Naive thymus-derived CD4-positive, alpha-beta T cell (primary cell): ENCODE measurements around the gene BLACAT1. TPM values are rescaled to one million over a fixed set of nuclear protein-coding genes. Genes with fewer than 3 reads are reported as not detected.
A peak's percentile ranks its signal among the peaks of the same experiment; 100 is the strongest.

Source experiments
- ATAC-seq: fragments of 150-1000 bp; cut with Tn5 transposase; 2 replicates; pipeline ENCODE4 v1.10.0; 2021; ENCODE audit warnings: mild to moderate bottlenecking, moderate library complexity
- CTCF ChIA-PET: fragments of 350-600 bp; sonication (Branson Sonifier 250); formaldehyde crosslinking; loops from one replicate; lab custom pipeline; 2021; ENCODE audit warnings: antibody characterized with exemption; lab: Charles Lee
- POLR2A ChIA-PET: fragments of 350-600 bp; sonication (Branson Sonifier 250); formaldehyde crosslinking; loops from one replicate; lab custom pipeline; 2021; ENCODE audit warnings: antibody characterized with exemption, inconsistent platforms; lab: Charles Lee
- DNase-seq, 9 donors: peaks; one replicate each; pipeline versions ENCODE4 v3.0.0 to v3.0.0-alpha.2; 2020 to 2022; ENCODE audit warnings: mixed read lengths in 1 of 9
- H3K27ac ChIP-seq: one replicate; pipeline ENCODE4 v1.7.0; 2013; ENCODE audit warnings: mild to moderate bottlenecking, low read depth, low read length, moderate library complexity
- H3K27me3 ChIP-seq, 2 donors: one replicate each; pipeline ENCODE4 v1.7.0; 2013; ENCODE audit warnings: low read length in 2 of 2, mild to moderate bottlenecking in 2 of 2, moderate library complexity in 2 of 2; ENCODE audit not compliant: control insufficient read depth in 2 of 2, insufficient read depth in 2 of 2
- H3K36me3 ChIP-seq, 3 experiments: 1 replicate in 2 of 3; 2 replicates in 1 of 3; pipeline ENCODE4 v1.7.0; 2013; ENCODE audit warnings: low read length in 3 of 3, mild to moderate bottlenecking in 3 of 3, moderate library complexity in 1 of 3; ENCODE audit not compliant: insufficient read depth in 3 of 3, control insufficient read depth in 2 of 3
- H3K4me1 ChIP-seq, 2 donors: one replicate each; pipeline ENCODE4 v1.7.0; 2013; ENCODE audit warnings: low read length in 2 of 2, mild to moderate bottlenecking in 2 of 2, moderate library complexity in 1 of 2; ENCODE audit not compliant: control insufficient read depth in 2 of 2, insufficient read depth in 2 of 2
- H3K4me3 ChIP-seq: 2 replicates; pipeline ENCODE4 v1.7.0; 2013; ENCODE audit warnings: mild to moderate bottlenecking, low read length
- H3K9me3 ChIP-seq, 3 experiments: 1 replicate in 2 of 3; 2 replicates in 1 of 3; pipeline ENCODE4 v1.7.0; 2013; ENCODE audit warnings: low read length in 3 of 3; ENCODE audit not compliant: control insufficient read depth in 2 of 3
- H3K27ac Mint-ChIP-seq, 9 donors: one replicate each; pipeline ENCODE4 v1.8.0; 2020 to 2022; ENCODE audit warnings: mixed read lengths in 9 of 9, mild to moderate bottlenecking in 8 of 9, moderate library complexity in 5 of 9, inconsistent platforms in 2 of 9
- H3K27me3 Mint-ChIP-seq, 5 donors: one replicate each; pipeline ENCODE4 v1.8.0; 2021 to 2022; ENCODE audit warnings: mixed read lengths in 5 of 5, mild to moderate bottlenecking in 1 of 5
- H3K36me3 Mint-ChIP-seq, 5 donors: one replicate each; pipeline ENCODE4 v1.8.0; 2020 to 2022; ENCODE audit warnings: mixed read lengths in 5 of 5, mild to moderate bottlenecking in 3 of 5, inconsistent platforms in 1 of 5
- H3K4me1 Mint-ChIP-seq, 7 donors: one replicate each; pipeline ENCODE4 v1.8.0; 2020 to 2022; ENCODE audit warnings: mixed read lengths in 7 of 7, mild to moderate bottlenecking in 3 of 7, inconsistent platforms in 1 of 7
- H3K4me3 Mint-ChIP-seq, 10 donors: one replicate each; pipeline ENCODE4 v1.8.0; 2020 to 2022; ENCODE audit warnings: mild to moderate bottlenecking in 10 of 10, mixed read lengths in 10 of 10, moderate library complexity in 6 of 10, inconsistent platforms in 2 of 10
- H3K9me3 Mint-ChIP-seq, 11 donors: one replicate each; pipeline ENCODE4 v1.8.0; 2020 to 2022; ENCODE audit warnings: mixed read lengths in 11 of 11, mild to moderate bottlenecking in 4 of 11, inconsistent platforms in 1 of 11, moderate library complexity in 1 of 11
- intact Hi-C, 2 donors: fragments of 100-400 bp; cut with micrococcal nuclease; formaldehyde crosslinking; loops; one replicate each; pipeline ENCODE4 v1.15.1; 2023
- polyA plus RNA-seq, 2 donors: library from polyadenylated mRNA; unstranded; fragments of 300-500 nt; fragmentation: Illumina TruSeq; gene quantifications; one replicate each; pipeline ENCODE4 v1.2.3, GENCODE V29; 2021
- total RNA-seq, 6 experiments: library from RNA in 5 of 6; stranded (reverse) in 5 of 6; gene quantifications; 1 replicate in 5 of 6; 2 replicates in 1 of 6; pipeline ENCODE4 v1.2.3 and lab custom pipeline; 2021 to 2026

Gene BLACAT1
- total and polyA plus RNA-seq, 7 experiments from 2014 or later: 0.12 to 0.44 (median 0.22) TPM; not detected in 2

- no peak overlapping the region for H3K27ac ChIP-seq
- intact Hi-C loops: no loop called here
- H3K9me3 Mint-ChIP-seq: peaks cover 0 to 3% (median 0%) of the 10 kb centered on the region in 11 donors
- no peaks in the 10 kb centered on the region for H3K27me3 ChIP-seq
- CTCF ChIA-PET: no interaction called here
- H3K4me3 ChIP-seq: no peak overlapping the region
- no peak overlapping the region for H3K4me3 Mint-ChIP-seq
- peaks cover 20 to 43% (median 33%) of the 10 kb centered on the region in 5 donors for H3K27me3 Mint-ChIP-seq
- H3K4me1 Mint-ChIP-seq: no peaks in the 10 kb centered on the region
- H3K36me3 ChIP-seq: no peaks in the 10 kb centered on the region
- DNase-seq (no peak), ATAC-seq (no peak)
- POLR2A ChIA-PET: no interaction called here
- H3K9me3 ChIP-seq: no peaks in the 10 kb centered on the region
- no peaks in the 10 kb centered on the region for H3K36me3 Mint-ChIP-seq
- H3K4me1 ChIP-seq: no peaks in the 10 kb centered on the region
- H3K27ac Mint-ChIP-seq: no peak overlapping the region
Measured at GRCh38 chr1:205465392-205465791, 9.5 kb upstream of the BLACAT1 start.

GRCh38 chr1:205458777-205459566, 3.1 kb upstream of the BLACAT1 start:
- H3K27ac Mint-ChIP-seq: no peak overlapping the region
- peak; percentile 53 for ATAC-seq
- POLR2A ChIA-PET: no interaction called here

GRCh38 chr1:205456868-205457745, 1.3 kb upstream of the BLACAT1 start:
- intact Hi-C loops: no loop called here
- Histone ChIP-seq H3K4me3 (peak overlapping the region; percentile 47), H3K27ac (no peak overlapping the region), H3K27me3 (peaks cover 17 to 29% of the 10 kb centered on the region in 2 donors), H3K9me3 (no peaks in the 10 kb centered on the region), H3K36me3 (no peaks in the 10 kb centered on the region), H3K4me1 (peaks cover 9 to 17% of the 10 kb centered on the region in 2 donors)
- no peak overlapping the region for H3K27ac Mint-ChIP-seq
- POLR2A ChIA-PET: interaction anchor here (0.6 kb wide), 1 partner anchor 35 kb away, joined by 3 read pairs; no protein-coding TSS in a partner anchor
- peak overlapping the region; percentile 26 to 88 (median 78) for H3K4me3 Mint-ChIP-seq
- H3K9me3 Mint-ChIP-seq: peaks cover 0 to 2% (median 0%) of the 10 kb centered on the region in 11 donors
- peaks cover 0 to 3% (median 0%) of the 10 kb centered on the region in 5 donors for H3K36me3 Mint-ChIP-seq
- ATAC-seq (no peak), DNase-seq (no peak)
- peaks cover 6 to 20% (median 16%) of the 10 kb centered on the region in 7 donors for H3K4me1 Mint-ChIP-seq
- H3K27me3 Mint-ChIP-seq: peaks cover 68 to 79% (median 75%) of the 10 kb centered on the region in 5 donors
- CTCF ChIA-PET: interaction anchor here (0.5 kb wide), 1 partner anchor 710 kb away, joined by 3 read pairs; no protein-coding TSS in a partner anchor

More at GRCh38 chr1:205458777-205459566, 3.1 kb upstream of the BLACAT1 start:
- Mint-ChIP-seq H3K4me3 (peak overlapping the region in 1 of 10 donors; percentile 34), H3K36me3 (peaks cover 0 to 3% (median 0%) of the 10 kb centered on the region in 5 donors), H3K4me1 (peaks cover 6 to 20% (median 16%) of the 10 kb centered on the region in 7 donors), H3K9me3 (peaks cover 0 to 2% (median 0%) of the 10 kb centered on the region in 11 donors), H3K27me3 (peaks cover 52 to 61% (median 59%) of the 10 kb centered on the region in 5 donors)
- Histone ChIP-seq H3K9me3 (no peaks in the 10 kb centered on the region), H3K36me3 (no peaks in the 10 kb centered on the region), H3K27ac (no peak overlapping the region), H3K4me3 (no peak overlapping the region), H3K4me1 (peaks cover 9 to 17% of the 10 kb centered on the region in 2 donors), H3K27me3 (peaks cover 17 to 22% of the 10 kb centered on the region in 2 donors)
- peak in 4 of 9 donors; percentile 22 to 38 (median 29) for DNase-seq
- CTCF ChIA-PET: no interaction called here
- intact Hi-C loops: no loop called here

- POLR2A ChIA-PET: no interaction called here
- no peak overlapping the region for H3K27ac Mint-ChIP-seq
- CTCF ChIA-PET: interaction anchor here (0.6 kb wide), 1 partner anchor 71 kb away, joined by 7 read pairs; no protein-coding TSS in a partner anchor
- Histone ChIP-seq H3K36me3 (no peaks in the 10 kb centered on the region), H3K27ac (no peak overlapping the region), H3K9me3 (no peaks in the 10 kb centered on the region), H3K4me1 (peaks cover 9 to 17% of the 10 kb centered on the region in 2 donors), H3K27me3 (peaks cover 17 to 29% of the 10 kb centered on the region in 2 donors), H3K4me3 (peak overlapping the region; percentile 47)
- DNase-seq (no peak), ATAC-seq (no peak)
- H3K27me3 Mint-ChIP-seq: peaks cover 71 to 82% (median 76%) of the 10 kb centered on the region in 5 donors
- intact Hi-C loops: no loop called here
- peak overlapping the region; percentile 65 to 88 (median 76) for H3K4me3 Mint-ChIP-seq
- peaks cover 0 to 3% (median 0%) of the 10 kb centered on the region in 5 donors for H3K36me3 Mint-ChIP-seq
- H3K9me3 Mint-ChIP-seq: peaks cover 0 to 2% (median 0%) of the 10 kb centered on the region in 11 donors
- peaks cover 6 to 20% (median 16%) of the 10 kb centered on the region in 7 donors for H3K4me1 Mint-ChIP-seq
Measured at GRCh38 chr1:205456383-205456867, 580 bp upstream of the BLACAT1 start.

GRCh38 chr1:205454903-205455335, 926 bp downstream of the BLACAT1 start:
- no peaks in the 10 kb centered on the region for H3K9me3 ChIP-seq
- no peak overlapping the region for H3K27ac ChIP-seq
- H3K4me1 ChIP-seq: peaks cover 9 to 17% of the 10 kb centered on the region in 2 donors
- H3K27me3 ChIP-seq: peaks cover 17 to 29% of the 10 kb centered on the region in 2 donors
- Mint-ChIP-seq H3K4me1 (peaks cover 6 to 20% (median 16%) of the 10 kb centered on the region in 7 donors), H3K36me3 (peaks cover 0 to under 1% (median 0%) of the 10 kb centered on the region in 5 donors), H3K4me3 (peak overlapping the region in 2 of 10 donors; percentile 65 to 86), H3K27ac (no peak overlapping the region), H3K27me3 (peaks cover 66 to 80% (median 72%) of the 10 kb centered on the region in 5 donors), H3K9me3 (peaks cover 0 to 2% (median 0%) of the 10 kb centered on the region in 11 donors)
- no peaks in the 10 kb centered on the region for H3K36me3 ChIP-seq
- CTCF ChIA-PET: no interaction called here
- POLR2A ChIA-PET: interaction anchor here (1.1 kb wide), 1 partner anchor 14 kb away, joined by 3 read pairs; no protein-coding TSS in a partner anchor
- no peak for DNase-seq
- no peak for ATAC-seq
- no peak overlapping the region for H3K4me3 ChIP-seq
- intact Hi-C loops: no loop called here

GRCh38 chr1:205453466-205453865, 2.4 kb downstream of the BLACAT1 start:
- H3K27ac Mint-ChIP-seq: no peak overlapping the region
- ChIA-PET CTCF (no interaction called here), POLR2A (no interaction called here)
- H3K27me3 Mint-ChIP-seq: peaks cover 53 to 67% (median 59%) of the 10 kb centered on the region in 5 donors
- H3K36me3 Mint-ChIP-seq: no peaks in the 10 kb centered on the region
- intact Hi-C loops: no loop called here
- no peak overlapping the region for H3K4me3 Mint-ChIP-seq
- Histone ChIP-seq H3K27me3 (peaks cover 17 to 29% of the 10 kb centered on the region in 2 donors), H3K36me3 (no peaks in the 10 kb centered on the region), H3K27ac (no peak overlapping the region), H3K9me3 (no peaks in the 10 kb centered on the region), H3K4me3 (no peak overlapping the region), H3K4me1 (peaks cover 9 to 17% of the 10 kb centered on the region in 2 donors)
- DNase-seq (no peak), ATAC-seq (no peak)
- H3K4me1 Mint-ChIP-seq: peaks cover 6 to 20% (median 16%) of the 10 kb centered on the region in 7 donors
- H3K9me3 Mint-ChIP-seq: peaks cover 0 to 1% (median 0%) of the 10 kb centered on the region in 11 donors
